GM19043 (cell line): ENCODE data around the gene RIPOR2.
"Not testable (repeated sequence)": the region's sequence is repeated elsewhere in the genome, so short reads cannot be mapped to it uniquely, and the experiment has no call there.

Experiments
- ATAC-seq: cut with Tn5 transposase; IDR thresholded peaks from one replicate; pipeline ENCODE4 v1.9.1; 2021; ENCODE audit warnings: low read depth; ENCODE audit not compliant: unreplicated experiment

Gene RIPOR2

GRCh38 chr6:24926647-24927046 is 9.1 kb downstream of the RIPOR2 start:
- ATAC-seq = not testable (repeated sequence)

- ATAC-seq = no peak
Observed at GRCh38 chr6:24926192-24926591, 9.6 kb downstream of the RIPOR2 start.

DNA sequence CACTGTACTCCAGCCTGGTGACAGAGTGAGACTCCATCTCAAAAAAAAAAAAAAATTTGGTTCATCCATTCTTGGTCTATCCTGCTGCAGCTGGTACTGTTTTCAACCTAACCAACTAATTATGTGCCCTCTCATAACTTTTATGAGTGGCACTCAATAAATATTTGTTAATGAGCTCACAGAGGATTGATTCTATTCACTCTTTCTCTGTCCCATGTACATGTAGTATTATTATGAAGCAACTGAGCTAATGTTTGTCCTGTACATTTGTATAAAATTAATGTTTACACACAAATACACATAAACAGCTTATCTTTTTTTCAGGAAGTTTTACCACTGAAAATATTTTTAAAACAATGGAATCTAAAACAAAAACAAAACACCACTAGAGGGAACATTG is 10.1 kb downstream of the RIPOR2 start:
- no peak for ATAC-seq

DNA sequence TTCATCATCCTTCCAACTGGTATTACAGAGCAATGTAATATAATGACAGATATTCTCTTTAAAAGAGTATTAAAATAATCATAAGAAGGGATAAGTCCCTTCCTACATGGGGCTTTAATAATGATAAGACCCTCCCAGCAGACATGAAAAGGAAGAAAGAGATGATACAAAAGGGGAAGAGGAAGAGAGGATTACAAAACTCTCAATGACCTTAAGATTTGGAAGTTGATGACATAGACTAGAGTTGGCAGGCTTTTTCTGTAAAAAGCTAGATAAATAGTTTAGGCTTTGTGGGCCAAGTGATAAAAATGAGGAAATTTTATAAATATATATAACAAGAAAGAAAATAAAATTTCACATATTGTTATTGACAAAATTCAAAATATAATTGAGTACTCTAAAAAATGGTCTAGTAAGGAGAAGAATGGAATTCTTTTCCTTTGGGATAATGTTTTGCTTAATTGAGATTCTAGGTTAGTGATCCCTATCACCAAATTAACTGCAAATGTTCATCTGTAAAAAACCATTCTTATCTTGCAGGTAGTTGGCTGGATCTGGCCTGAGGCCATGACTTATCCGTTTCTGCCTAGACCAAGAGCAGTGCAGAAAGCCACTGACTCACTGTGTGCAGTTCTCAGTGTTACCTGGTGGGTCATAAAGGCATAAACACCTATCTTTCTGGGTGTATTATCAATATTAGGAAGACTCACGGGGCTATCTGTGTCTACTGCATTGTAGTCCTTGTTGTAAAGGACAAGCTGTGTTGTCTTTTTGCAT is 11.0 kb downstream of the RIPOR2 start:
- no peak for ATAC-seq

DNA sequence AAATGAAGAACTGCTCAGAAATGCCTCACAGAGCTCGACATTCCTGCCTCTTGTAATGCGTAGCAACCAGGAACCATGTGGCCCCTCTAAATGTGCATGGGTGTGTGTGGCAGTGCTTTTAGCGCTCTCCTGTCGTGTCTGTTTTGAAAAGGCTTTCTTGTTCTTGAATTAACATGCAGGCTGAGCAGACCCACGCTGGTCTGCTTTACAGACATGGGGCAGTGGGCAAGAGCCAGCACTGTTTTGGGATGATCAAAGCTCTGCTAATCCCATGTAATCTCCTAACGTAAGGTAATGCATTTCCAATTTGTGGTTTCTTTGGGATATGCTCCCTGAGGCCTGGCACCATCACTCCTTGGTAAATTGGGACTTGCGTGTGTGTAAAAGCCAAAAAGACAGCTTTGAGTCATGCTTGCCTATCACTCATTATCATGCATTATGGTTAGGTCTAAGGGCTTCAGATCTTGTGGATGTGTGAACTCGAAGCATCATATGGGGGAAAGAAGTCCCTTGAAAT is 11.8 kb downstream of the RIPOR2 start:
- ATAC-seq = no peak

DNA sequence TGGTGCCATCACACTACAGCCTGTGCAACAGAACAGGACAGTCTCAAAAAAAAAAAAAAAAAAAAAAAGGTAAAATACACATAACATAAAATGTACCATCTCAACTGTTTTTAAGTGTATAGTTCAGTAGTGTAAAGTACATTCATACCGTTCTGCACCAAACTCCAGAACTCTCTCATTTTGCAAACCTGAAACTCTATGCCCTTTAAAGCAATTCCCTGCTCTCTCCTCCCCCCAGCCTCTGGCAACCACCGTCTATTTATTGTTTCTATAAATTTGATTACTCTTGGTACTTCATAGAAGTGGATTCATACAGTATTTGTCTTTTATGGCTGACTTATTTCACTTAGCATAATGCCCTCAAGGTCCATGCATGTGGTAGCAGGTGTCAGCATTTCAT is 12.9 kb downstream of the RIPOR2 start:
- no peak for ATAC-seq

- ATAC-seq = no peak
Observed at GRCh38 chr6:24922170-24922569, 13.6 kb downstream of the RIPOR2 start.

GRCh38 chr6:24920136-24920535 is 15.6 kb downstream of the RIPOR2 start:
- ATAC-seq = no peak

GRCh38 chr6:24919056-24919892 is 16.5 kb downstream of the RIPOR2 start:
- ATAC-seq = peak; percentile 47

GRCh38 chr6:24918641-24919055 is 17.1 kb downstream of the RIPOR2 start:
- no peak for ATAC-seq

DNA sequence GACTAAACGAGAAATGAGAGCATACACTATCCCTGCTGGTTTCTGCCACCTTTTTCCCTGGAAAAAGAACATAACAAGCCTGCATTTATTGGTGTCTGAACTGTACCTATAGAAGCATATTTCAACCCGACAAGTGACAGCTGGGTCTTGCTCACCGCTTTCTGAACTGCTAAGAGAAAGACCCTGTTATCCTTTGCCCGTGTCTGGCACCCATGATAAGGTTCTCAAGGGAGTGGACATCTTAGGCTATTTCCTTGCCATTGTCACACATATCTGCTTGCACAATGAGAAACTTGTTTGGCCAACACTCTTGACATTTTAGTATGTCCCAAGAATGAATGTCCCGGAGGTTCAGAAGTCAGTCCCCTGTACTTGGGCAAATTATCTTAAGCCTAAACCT is 19.3 kb downstream of the RIPOR2 start:
- no peak for ATAC-seq

DNA sequence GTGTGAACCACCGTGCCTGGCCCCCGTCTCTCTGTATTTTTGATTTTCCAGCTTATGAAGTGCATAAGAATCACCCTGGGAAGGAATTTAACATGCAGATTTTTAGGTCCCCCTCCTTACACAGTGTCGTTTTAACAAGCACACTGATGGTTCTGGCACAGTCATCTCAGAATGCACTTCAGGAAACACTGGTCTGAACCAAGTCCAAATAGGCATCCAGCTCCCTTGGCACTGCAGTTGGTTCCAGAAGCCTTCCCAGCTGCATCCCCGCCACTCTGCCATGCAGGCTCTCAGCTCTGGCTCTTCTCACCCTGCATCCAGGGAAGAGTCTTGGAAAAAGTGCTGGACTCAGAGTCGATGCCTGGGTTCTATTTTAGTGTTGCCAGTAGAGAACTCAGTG is 20.1 kb downstream of the RIPOR2 start:
- ATAC-seq = no peak

GRCh38 chr6:24914082-24914481 is 21.7 kb downstream of the RIPOR2 start:
- ATAC-seq = not testable (repeated sequence)

DNA sequence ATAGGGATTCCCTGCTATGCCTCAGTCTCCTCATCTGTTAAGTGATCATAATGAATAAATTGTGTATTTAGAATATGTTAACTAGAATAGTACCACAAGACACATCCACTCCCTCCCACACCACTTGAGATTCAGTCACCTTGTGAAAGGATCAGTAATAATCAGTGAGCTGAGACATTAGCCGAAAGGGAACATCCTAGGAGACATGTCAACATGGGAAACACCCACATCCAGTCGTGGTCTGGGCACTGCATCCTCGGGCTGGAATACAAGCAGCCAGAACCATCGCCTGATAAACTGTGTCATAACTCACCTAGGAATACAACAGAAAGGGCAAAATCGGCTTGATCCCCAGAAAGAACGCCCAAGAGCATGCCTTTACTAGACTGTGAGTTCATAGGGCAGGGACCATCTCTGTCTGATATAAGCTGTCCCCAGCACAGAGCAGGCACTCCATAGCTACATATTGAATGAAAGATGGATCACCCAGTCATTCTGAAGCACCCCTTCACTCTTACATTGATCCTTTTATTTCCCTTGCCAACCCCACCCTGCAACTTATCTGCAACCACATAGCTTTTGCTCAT is 23.9 kb downstream of the RIPOR2 start:
- no peak for ATAC-seq

DNA sequence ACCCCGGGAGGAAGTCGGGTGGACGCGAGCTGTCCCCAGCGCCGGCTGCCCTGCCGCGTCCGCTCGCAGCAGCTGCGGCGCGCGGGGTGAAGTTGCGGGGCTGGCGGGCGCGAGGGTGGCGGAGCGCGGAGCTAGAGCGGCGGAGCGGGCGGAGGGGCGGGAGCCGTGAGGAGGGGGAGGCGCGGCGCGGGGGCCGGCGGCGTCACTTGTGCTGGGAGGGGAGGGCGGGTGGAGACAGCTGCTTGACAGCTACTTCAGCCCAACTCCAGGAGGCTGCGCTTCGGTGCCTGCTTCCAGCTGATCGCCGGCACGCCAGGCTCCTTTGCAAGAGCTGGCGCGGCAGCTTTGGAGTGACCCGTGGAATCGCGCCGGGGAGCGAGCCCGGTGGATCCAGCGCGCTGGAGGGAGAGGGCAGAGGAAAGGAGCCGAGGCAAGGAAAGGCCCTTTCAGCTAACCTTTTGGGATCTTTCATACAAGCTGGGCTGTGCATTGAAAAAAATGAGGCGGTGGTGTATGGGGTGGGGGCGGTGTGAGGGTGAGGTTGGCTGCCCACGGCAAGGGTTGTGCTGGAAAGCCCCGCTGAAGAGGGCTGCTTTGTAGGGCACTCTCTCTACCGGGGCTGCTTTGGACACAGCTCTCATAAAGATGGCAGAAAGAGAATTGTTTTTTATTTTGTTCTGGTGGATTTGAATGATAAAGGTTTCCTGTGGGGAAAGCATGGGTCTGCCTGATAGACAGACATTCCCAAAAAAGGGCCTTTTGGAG is 24.6 kb downstream of the RIPOR2 start:
- peak; percentile 28 for ATAC-seq

DNA sequence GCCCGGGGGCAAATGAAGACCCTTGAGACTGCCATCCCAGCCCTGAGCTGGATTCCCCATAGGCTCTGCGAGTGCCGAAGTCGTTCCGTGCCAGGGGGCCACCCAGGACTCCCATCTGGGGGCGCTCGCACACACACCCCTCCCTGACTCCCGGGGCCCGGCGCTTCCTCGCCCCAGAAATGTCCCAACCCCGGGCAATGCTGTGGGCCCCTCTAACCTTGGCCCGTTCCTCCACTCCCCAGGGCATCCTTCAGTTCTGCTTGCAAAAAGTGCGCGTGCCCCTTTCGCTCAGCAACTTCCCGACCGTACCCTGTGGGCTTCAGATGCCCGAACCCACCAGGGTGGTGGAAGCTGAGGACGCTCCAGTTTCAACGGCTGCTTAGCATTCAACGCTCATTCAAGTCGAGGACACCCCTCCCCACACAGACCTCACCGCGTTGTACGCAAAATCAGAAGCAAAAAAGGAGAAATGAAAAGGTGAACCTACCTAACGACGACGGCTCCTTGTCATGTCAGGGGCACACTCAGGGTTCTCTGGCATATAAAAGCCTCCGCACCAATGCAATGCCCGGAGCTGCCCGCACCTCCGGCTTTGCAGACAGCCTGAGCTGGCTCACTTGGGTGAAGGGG is 25.3 kb downstream of the RIPOR2 start:
- peak; percentile 50 for ATAC-seq

DNA sequence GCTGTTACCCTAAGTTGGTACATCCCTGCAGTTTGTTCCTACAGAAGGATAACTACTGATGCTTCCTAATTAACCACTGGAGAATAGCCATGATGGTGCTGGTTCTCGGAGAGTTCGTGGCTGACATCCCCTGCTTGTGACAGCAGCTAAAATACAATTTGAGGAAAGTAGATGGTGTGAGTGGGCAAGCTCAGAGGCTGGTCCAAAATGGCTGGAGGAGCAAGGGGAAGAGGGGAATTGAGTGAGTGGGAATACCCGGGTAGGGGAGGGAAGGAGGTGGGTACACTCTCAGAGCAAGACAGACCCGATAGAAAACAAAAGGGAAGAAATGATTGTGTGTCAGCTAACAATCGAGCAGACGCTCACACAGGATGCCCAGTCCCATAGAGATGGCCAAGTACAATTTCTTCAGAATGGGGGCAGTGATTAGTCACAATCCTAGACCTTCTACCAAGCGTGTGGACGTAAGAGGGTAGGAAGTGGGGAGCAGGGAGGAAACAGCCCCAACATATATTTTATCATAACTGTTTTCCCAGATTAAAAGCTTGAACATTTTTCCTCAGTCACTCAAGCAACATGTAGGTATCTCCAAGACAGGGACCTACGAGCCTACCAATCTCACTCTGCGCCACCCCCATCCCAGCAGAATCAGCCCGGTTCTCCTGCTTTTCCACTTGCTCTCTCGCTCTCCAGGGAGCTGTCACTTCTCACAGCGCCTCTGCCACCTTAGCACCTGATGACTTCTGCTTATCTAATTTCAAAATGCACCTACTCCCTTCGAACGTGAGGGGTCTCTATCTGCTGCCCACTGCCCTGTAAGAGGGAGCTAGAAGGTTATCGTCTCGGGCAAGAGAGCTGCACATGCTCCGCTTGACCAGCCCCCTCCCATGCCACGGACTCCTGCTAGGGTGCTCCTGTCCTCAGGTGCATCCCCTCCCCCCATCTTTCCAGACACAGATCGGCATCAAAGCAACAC is 26.2 kb downstream of the RIPOR2 start:
- no peak for ATAC-seq

DNA sequence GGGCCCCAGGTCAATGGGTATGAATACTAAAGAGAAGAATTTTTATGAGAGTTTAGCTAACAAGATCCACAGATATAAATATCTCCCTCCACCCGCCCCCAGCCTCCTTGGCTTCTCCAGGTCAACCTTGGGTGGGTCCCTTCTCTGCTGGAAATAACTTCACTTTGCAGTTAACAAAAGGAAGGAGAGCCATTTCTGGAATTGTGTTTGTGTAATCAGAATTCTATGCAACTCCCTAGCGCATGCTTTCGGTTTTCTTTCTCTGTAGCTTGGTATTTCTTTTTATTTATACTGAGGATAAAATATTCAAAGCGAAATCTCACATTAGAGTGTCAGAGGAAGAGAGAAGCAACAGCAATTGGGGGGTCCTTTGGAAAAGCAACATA is 27.1 kb downstream of the RIPOR2 start:
- no peak for ATAC-seq
